K562 (cell line): ENCODE data around the gene HCFC1R1. TPM values are rescaled to one million over a fixed set of nuclear protein-coding genes. Genes with fewer than 3 reads are reported as not detected.

ENCODE experiments used
- ATAC-seq: fragments of 200-7000 bp; cut with Tn5 transposase; 3 replicates; pipeline ENCODE4 v1.9.1; 2020; ENCODE audit warnings: moderate library complexity
- BruUV-seq: library from RNA; stranded (reverse); fragments of 400-500 nt; replicated peaks from 2 replicates; lab custom pipeline; 2021; lab: Mats Ljungman, UMichigan
- CTCF ChIA-PET: fragments of 300-600 bp; formaldehyde crosslinking; extraction: SDS; loops from one replicate; lab custom pipeline; 2021; ENCODE audit warnings: low intra/inter-chr PET ratio; lab: Yijun Ruan, JAX
- POLR2A ChIA-PET: fragments of 300-600, 350-650 bp; sonication (Branson Sonifier 250); formaldehyde crosslinking; extraction: SDS; loops from one replicate; lab custom pipeline; 2021; ENCODE audit warnings: antibody characterized with exemption, inconsistent platforms; lab: Yijun Ruan, JAX
- DNase-seq, 4 experiments: peaks; one replicate each; pipeline versions ENCODE4 v3.0.0 to v3.0.0-alpha.2; 2011 to 2018; ENCODE audit warnings: low spot score in 3 of 4, mixed read lengths in 3 of 4; ENCODE audit errors: extremely low read depth in 1 of 4
- FAIRE-seq: peaks from 2 replicates; lab custom pipeline; 2011; peaks lifted over from hg19 to GRCh38; lab: Jason Lieb, UNC
- H2AFZ ChIP-seq: 2 replicates; pipeline ENCODE4 v1.6.0; 2011; ENCODE audit warnings: low read depth, low read length, control low read depth, inconsistent platforms
- H3K27ac ChIP-seq: fragments of 200-600 bp; 3 replicates; pipeline ENCODE4 v1.8.0; 2011; ENCODE audit warnings: low read depth, mild to moderate bottlenecking, control low read depth, inconsistent platforms, low read length, moderate library complexity, mixed read lengths; ENCODE audit errors: extremely low read depth
- H3K27me3 ChIP-seq, 2 experiments: fragments of 300-600 bp in 1 of 2; 2 replicates in 1 of 2; 3 replicates in 1 of 2; pipeline versions ENCODE4 v1.6.0 to v1.8.0; 2011; ENCODE audit warnings: inconsistent platforms in 2 of 2, low read length in 2 of 2, mild to moderate bottlenecking in 1 of 2, mixed read lengths in 1 of 2, moderate library complexity in 1 of 2; ENCODE audit not compliant: control insufficient read depth in 2 of 2, insufficient read depth in 2 of 2
- H3K36me3 ChIP-seq: fragments of 300-600 bp; 3 replicates; pipeline ENCODE4 v1.8.0; 2011; ENCODE audit warnings: mild to moderate bottlenecking, low read length, inconsistent platforms; ENCODE audit not compliant: control insufficient read depth, insufficient read depth
- H3K4me1 ChIP-seq, 2 experiments: fragments of 200-600 bp in 1 of 2; replicated peaks in 1 of 2; 2 replicates in 1 of 2; 3 replicates in 1 of 2; pipeline versions ENCODE4 v1.5.1 to v1.8.0; 2011; ENCODE audit warnings: inconsistent platforms in 2 of 2, low read length in 2 of 2, mild to moderate bottlenecking in 1 of 2, mixed read lengths in 1 of 2, moderate library complexity in 1 of 2; ENCODE audit not compliant: control insufficient read depth in 2 of 2, insufficient read depth in 2 of 2
- H3K4me2 ChIP-seq: 2 replicates; pipeline ENCODE4 v1.6.1; 2011; ENCODE audit warnings: low read length, control low read depth, inconsistent platforms, mixed read lengths; ENCODE audit not compliant: insufficient read depth
- H3K4me3 ChIP-seq: fragments of 200-600 bp; sonication (generic), shearing (Covaris generic); 2 replicates; pipeline ENCODE4 v1.5.1; 2016; ENCODE audit warnings: control low read depth, inconsistent platforms
- H3K79me2 ChIP-seq: fragments of 200-600 bp; 3 replicates; pipeline ENCODE4 v1.8.0; 2011; ENCODE audit warnings: low read length, inconsistent platforms; ENCODE audit not compliant: control insufficient read depth, insufficient read depth
- H3K9ac ChIP-seq, 2 experiments: 2 replicates each; pipeline versions ENCODE4 v1.6.0 to v1.6.1; 2011; ENCODE audit warnings: low read depth in 2 of 2, low read length in 2 of 2, control low read depth in 1 of 2, inconsistent platforms in 1 of 2, mild to moderate bottlenecking in 1 of 2, mixed read lengths in 1 of 2; ENCODE audit not compliant: insufficient read depth in 1 of 2
- H3K9me1 ChIP-seq: one replicate; pipeline ENCODE4 v1.6.0; 2011; ENCODE audit warnings: inconsistent platforms, mild to moderate bottlenecking, low read length, moderate library complexity; ENCODE audit not compliant: control insufficient read depth, insufficient read depth
- H3K9me3 ChIP-seq: replicated peaks from 2 replicates; pipeline ENCODE4 v1.5.1; 2011; ENCODE audit warnings: low read depth, low read length, inconsistent platforms; ENCODE audit not compliant: control insufficient read depth, insufficient read depth
- H4K20me1 ChIP-seq: replicated peaks from 2 replicates; pipeline ENCODE4 v1.6.1; 2011; ENCODE audit warnings: low read length, inconsistent platforms, mixed read lengths; ENCODE audit not compliant: control insufficient read depth, insufficient read depth
- EZH2 ChIP-seq: IDR thresholded peaks from 2 replicates; pipeline ENCODE4 v1.6.1; 2012; ENCODE audit warnings: low read depth, mild to moderate bottlenecking, inconsistent platforms, low read length, borderline replicate concordance
- HDAC1 ChIP-seq, 2 experiments: fragments of 450-650 bp; IDR thresholded peaks; 2 replicates each; pipeline ENCODE4 v1.6.1; 2016 to 2017; ENCODE audit warnings: inconsistent platforms in 1 of 2, mild to moderate bottlenecking in 1 of 2, moderate library complexity in 1 of 2
- MLX ChIP-seq, 2 experiments: fragments of 450-650 bp in 1 of 2; sonication (generic) in 1 of 2; formaldehyde crosslinking; conservative IDR thresholded peaks; 2 replicates each; pipeline versions ENCODE4 v1.4.0 to v1.8.1; 2020 to 2022; ENCODE audit warnings: mild to moderate bottlenecking in 1 of 2, missing genetic modification reagents in 1 of 2
- NFE2L1 ChIP-seq: fragments of 450-650 bp; IDR thresholded peaks from 2 replicates; pipeline ENCODE4 v1.6.1; 2016; ENCODE audit warnings: missing genetic modification characterization, low read depth, mild to moderate bottlenecking, missing compliant biosample characterization, moderate library complexity, borderline replicate concordance
- SNAPC5 ChIP-seq: fragments of 250-450 bp; sonication (Bioruptor Pico); IDR thresholded peaks from 2 replicates; pipeline ENCODE4 v1.8.0; 2021; ENCODE audit warnings: moderate library complexity, mild to moderate bottlenecking, inconsistent platforms
- TEAD1 ChIP-seq, 2 experiments: fragments of 450-650 bp in 1 of 2; sonication (generic) in 1 of 2; formaldehyde crosslinking; IDR thresholded peaks; 2 replicates each; pipeline versions ENCODE4 v1.4.0 to v1.8.0; 2020 to 2022; ENCODE audit warnings: mild to moderate bottlenecking in 2 of 2, missing genetic modification reagents in 1 of 2
- TGIF2 ChIP-seq: sonication (generic); formaldehyde crosslinking; IDR thresholded peaks from 2 replicates; pipeline ENCODE4 v1.8.1; 2022; ENCODE audit warnings: mild to moderate bottlenecking, missing genetic modification reagents, moderate library complexity
- ZNF133 ChIP-seq: fragments of 250-450 bp; sonication (Bioruptor Pico); IDR thresholded peaks from 2 replicates; pipeline ENCODE4 v1.4.0; 2020; ENCODE audit warnings: mild to moderate bottlenecking
- WGBS: fragments of 100-300 bp; shearing (Covaris generic); methylation state at CpG from one replicate; pipeline ENCODE4 v1.1.6; 2016; ENCODE audit warnings: low coverage, mixed read lengths; ENCODE audit not compliant: insufficient coverage; ENCODE audit errors: missing lambda C conversion rate; 5-methylcytosine and 5-hydroxymethylcytosine counted together
- in situ Hi-C: fragments of 300-500 bp; cut with MboI; formaldehyde crosslinking; loops from 4 replicates; pipeline ENCODE4 v1.15.0; 2018; ENCODE audit warnings: inconsistent platforms, mixed read lengths
- intact Hi-C: fragments of 100-400 bp; cut with micrococcal nuclease; formaldehyde crosslinking; loops from 2 replicates; pipeline ENCODE4 v1.14.2; 2022
- polyA plus RNA-seq, 8 experiments: library from polyadenylated mRNA; depleted of rRNA in 4 of 8; stranded (reverse) in 5 of 8; unstranded in 3 of 8; fragments of >200 nt; fragmentation: Nextera tagmentation in 2 of 8; fragmentation: Illumina TruSeq in 1 of 8; extraction: Ambion mirVana in 2 of 8; extraction: Trizol in 1 of 8; gene quantifications; 2 replicates each; pipeline versions ENCODE4 v1.2.1 to v1.2.3, GENCODE V29; 2011 to 2014; ENCODE audit warnings: inconsistent platforms in 1 of 8, missing spikeins in 1 of 8
- total RNA-seq, 7 experiments: library from RNA; depleted of rRNA in 6 of 7; stranded (reverse); fragments of >200 nt in 6 of 7; fragmentation: Illumina TruSeq in 2 of 7; extraction: Trizol in 2 of 7; gene quantifications; 2 replicates each; pipeline versions ENCODE4 v1.2.1 to v1.2.3, GENCODE V29; 2011 to 2021; ENCODE audit warnings: low replicate concordance in 1 of 7

HCFC1R1 gene
- total and polyA plus RNA-seq, 9 of the 15 experiments (the other 6 are each of a cell fraction or from before 2014, with no cell fraction given), result 2.2 to 29.0 (median 11.2) TPM

GRCh38 chr16:3035289-3035971 lies 11.7 kb upstream of the HCFC1R1 start:
- Histone ChIP-seq H3K9ac (no peak overlapping the region), H3K4me3 (no peak overlapping the region), H3K4me1 (peaks cover 0 to 28% of the 10 kb centered on the region in 2 experiments; a peak in 4 of 5 replicates), H3K36me3 (no peaks in the 10 kb centered on the region), H3K9me1 (no peaks in the 10 kb centered on the region), H2AFZ (no peak overlapping the region), H3K27ac (no peak overlapping the region), H3K79me2 (no peaks in the 10 kb centered on the region), H3K4me2 (no peak overlapping the region), H3K27me3 (peaks cover 57 to 83% of the 10 kb centered on the region in 2 experiments), H3K9me3 (no peaks in the 10 kb centered on the region), H4K20me1 (peaks cover 11% of the 10 kb centered on the region)
- POLR2A ChIA-PET, result interaction anchor here (0.7 to 1.4 kb wide), 6 partner anchors 10 to 1657 kb away, joined by 3 to 7 read pairs (median 4); partner anchors contain the start of genes HCFC1R1, MMP25 and THOC6
- DNase-seq (no peak), ATAC-seq (no peak), FAIRE-seq (no peak)
- BruUV-seq, result no TSS peak
- intact Hi-C loops (no loop called here), in situ Hi-C loops (no loop called here)
- CTCF ChIA-PET, result no interaction called here
- WGBS, result 5% methylated on average over 19 of the region's 19 CpGs
- TF ChIP-seq MLX (CRISPR knock-in tag; conservative IDR thresholded peaks at IDR 0.05) (no peak), HDAC1 (IDR thresholded peaks at IDR 0.05) (no peak), NFE2L1 (tag) (no peak), SNAPC5 (CRISPR knock-in tag) (no peak), ZNF133 (CRISPR knock-in tag) (no peak), TGIF2 (CRISPR knock-in tag) (no peak), EZH2 (peak; percentile 57; the same call in 1 of the 2 replicates), TEAD1 (CRISPR knock-in tag; IDR thresholded peaks at IDR 0.05) (0 out of 4 replicates have a peak, but pooled peaks of 1 of the 2 experiments have one; percentile 39)
